CD4-positive, alpha-beta T cell treated with Interleukin-17A for 4 hours (primary cell): Measurements from ENCODE around the gene ATP8B1.

Source experiments
- DNase-seq: peaks from one replicate; pipeline ENCODE4 v3.0.0-alpha.2; 2020; ENCODE audit warnings: mixed read lengths

ATP8B1 gene

DNA sequence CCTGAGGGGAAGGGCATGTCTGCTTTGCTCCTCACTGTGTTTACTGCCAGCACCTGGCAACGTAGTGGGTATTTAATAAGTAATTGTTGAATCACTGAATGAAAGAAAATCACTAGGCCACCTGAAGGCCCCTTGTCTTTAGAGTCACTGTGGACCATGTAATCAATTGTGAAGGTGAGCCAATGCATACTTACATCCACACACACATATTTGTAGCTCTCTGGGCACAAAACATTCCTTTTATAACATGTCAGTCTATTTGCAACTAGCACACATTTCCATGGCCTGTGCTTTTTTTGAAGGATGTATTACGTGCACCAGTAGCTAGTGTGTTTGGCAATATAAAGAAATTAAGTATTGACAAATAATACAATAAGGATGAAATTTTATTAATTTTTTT is 11.2 kb downstream of the ATP8B1 start:
- no peak for DNase-seq

- DNase-seq: no peak
Observed at GRCh38 chr18:57791192-57791591, 11.9 kb downstream of the ATP8B1 start.

GRCh38 chr18:57790316-57790715 is 12.8 kb downstream of the ATP8B1 start:
- DNase-seq: no peak

DNA sequence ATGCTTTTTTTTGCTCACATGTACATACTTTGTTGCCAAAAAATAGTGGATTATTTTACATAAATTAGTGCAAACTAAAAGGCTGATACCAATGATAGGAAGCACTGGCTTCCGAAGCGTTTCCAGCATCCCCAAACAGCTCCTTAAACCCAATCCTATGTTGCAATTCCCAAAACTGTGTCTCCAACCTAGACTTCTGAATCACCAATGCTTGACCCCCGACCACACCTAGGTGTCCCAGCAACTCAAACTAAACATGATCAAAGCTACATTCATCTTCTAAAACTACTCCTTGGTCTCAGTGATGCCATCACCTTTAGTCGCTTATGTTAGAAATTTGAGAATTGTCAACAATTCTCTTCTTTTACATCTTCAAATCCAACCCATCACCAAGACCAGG is 13.4 kb downstream of the ATP8B1 start:
- DNase-seq: no peak

DNA sequence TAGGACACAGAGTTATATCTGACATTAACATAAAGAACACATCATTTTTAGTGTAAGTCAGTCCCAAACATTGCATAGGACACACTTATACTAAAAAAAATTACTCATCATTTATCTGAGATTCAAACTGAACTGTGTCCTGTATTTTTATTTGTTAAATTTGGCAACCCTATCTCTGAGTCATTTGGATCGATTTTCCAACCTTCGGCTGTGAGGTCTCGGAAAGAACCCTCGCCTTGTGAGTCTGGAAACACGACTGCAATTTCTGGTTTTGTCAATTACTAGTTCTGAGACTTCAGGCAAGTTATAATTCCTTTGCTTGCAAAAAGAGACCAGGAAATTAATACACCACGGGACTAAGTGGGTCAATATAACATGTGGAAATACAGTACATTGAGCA is 14.0 kb downstream of the ATP8B1 start:
- DNase-seq: no peak

DNA sequence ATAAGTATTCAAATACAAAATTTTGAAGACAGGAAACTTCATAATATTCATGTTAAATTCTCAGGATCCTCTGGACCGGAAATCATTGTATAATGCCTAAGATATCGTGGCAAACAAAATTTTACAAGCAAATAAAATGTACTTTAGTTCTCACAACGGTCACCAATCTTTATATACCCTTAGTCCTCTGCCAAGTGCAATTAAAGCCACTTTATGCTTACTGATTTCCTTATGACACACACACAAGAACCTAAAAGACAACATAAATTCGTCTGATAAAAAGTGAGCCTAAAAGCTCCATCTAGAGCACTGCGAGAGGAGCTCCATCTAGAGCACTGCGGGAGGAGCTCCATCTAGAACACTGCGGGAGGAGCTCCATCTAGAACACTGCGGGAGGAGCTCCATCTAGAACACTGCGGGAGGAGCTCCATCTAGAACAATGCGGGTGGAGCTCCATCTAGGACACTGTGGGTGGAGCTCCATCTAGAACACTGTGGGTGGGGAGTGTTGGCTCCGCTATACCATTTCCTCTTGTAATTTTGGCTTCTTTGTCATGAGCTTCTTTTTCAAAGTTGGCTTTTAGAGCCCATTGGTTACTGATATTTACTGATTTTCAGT is 15.9 kb downstream of the ATP8B1 start:
- no peak for DNase-seq

GRCh38 chr18:57785751-57786437 is 17.2 kb downstream of the ATP8B1 start:
- DNase-seq: no peak

GRCh38 chr18:57784801-57785114 is 18.4 kb downstream of the ATP8B1 start:
- no peak for DNase-seq

DNA sequence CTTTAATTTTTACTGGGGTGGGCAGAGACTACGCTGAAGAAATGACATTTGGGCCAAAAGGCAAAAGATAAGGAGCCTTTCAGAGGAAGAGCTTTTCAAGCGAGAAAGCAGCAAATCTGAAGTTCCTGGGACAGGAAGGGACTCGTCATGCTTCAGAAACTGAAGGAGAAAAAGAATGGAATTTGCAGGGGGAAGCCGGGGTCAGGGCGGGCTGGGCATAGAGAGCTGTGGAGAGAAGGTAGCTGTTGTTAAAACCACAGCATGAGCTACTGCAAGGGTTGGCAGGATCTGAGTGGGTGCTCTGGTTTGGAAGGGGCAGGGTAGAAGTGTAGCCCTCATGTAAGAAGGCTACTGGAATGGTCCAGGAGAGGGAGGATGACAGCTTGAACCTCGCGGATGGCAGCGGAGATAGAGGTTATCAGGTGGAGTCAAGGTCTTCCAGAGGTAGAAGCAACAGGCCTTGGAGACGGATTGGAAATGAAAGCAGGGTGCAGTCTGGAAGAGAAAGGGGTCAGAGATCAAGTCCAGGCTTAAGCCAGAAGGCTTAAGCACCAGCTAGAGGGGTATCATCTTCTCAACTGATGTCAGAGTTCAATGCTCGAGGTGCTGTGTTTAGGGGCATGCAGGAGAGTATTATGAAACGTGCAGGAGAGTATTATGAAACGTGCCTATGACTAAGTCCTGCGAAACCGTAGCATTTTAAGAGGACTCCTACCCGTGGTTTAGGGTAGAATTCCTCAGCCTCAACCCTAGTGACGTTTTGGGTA is 18.9 kb downstream of the ATP8B1 start:
- DNase-seq: no peak

- no peak for DNase-seq
Observed at GRCh38 chr18:57782049-57782448, 21.1 kb downstream of the ATP8B1 start.

- no peak for DNase-seq
Observed at GRCh38 chr18:57780706-57781347, 22.3 kb downstream of the ATP8B1 start.

DNA sequence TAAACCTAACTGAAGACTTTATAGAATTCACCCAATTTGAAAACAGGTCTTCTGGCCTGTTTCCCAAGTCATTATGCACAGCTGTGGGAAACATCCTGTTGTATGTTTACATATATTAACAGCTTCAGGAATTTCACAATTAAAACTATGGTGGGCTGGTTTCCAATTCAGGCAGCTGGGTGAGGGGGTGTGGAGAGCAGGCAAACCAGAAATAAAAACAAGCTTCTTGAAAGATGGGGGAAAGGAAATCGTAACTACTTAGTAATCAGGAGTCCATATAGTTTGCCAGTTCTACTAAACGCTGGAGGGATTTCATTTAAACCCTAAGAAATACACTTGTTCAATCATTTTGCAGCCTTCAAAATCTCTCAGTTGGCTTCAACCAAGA is 22.8 kb downstream of the ATP8B1 start:
- no peak for DNase-seq

GRCh38 chr18:57776767-57777166 is 26.3 kb downstream of the ATP8B1 start:
- no peak for DNase-seq

GRCh38 chr18:57776354-57776753 is 26.8 kb downstream of the ATP8B1 start:
- DNase-seq: no peak

DNA sequence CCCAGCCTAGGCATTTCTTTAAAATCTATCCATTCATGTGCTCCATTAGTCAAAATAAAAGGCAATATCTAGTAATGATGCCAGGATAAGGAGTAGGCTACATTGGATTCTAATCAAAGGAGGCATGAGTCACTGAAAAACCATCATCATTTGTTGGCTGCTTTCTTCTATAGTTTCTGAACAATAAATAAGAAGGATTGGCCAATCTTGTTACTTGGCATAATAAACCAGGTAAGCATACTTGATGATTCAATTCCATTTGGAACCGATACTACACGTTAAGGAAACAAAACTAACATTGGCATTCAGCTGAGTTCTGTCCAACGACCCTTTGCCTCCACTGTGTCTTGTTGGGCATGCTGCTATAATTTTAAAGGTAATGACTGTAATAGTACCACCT is 27.2 kb downstream of the ATP8B1 start:
- no peak for DNase-seq

DNA sequence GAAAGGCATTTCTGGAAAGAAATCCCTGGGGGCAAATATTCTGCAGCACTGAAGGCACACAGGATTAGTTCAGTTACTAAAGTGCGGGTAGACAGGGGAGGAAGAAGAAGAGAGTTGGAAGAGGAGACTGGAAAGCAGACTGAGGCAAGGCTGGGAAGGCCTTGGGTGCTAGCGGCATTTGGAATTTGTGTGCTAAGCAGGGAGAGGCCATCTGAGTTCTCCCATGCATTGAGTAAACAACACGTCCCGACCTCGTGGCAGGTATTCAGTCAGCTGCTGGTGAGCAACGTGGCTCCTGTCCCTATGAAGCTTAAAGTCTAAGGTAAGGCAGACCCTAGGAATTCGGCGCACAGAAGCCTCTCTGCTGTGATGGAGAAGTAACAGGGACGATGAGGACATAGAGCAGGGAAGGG is 30.7 kb downstream of the ATP8B1 start:
- DNase-seq: no peak

DNA sequence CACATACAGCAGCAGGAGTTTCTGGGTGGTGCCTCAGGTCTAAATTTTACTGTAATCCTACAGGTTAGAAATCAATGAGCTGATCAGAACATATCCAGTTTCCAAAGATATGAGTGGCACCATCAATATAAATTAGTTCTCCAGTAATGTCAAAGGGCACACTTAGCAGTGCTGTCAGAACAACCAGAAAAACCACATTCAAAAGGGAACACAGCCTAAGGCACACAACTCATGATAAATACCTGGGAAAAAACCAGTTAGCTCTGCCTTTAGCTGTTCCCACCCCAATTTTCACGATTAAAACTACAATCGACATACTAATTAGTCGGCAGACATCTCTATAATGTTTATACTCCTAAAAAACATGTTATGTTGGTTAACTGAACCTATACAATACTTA is 31.5 kb downstream of the ATP8B1 start:
- DNase-seq: no peak

DNA sequence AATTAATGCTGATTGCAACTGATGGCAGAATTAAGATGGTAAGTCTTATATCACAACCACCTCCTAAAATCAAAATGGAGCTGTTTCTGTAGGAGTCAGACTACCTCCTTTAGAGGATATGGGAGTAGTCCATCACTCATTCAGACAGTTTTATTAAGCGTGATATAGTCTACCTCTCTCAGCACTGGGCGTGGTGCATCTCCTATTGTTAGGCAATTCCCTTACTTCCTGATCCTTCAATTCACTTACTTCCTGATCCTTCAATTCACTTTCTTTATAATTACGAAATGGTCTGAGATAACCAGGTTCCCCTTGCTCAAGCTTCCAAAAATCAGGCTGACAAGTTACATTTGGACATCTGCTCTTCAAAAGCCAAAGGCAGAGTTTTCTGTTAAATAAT is 31.9 kb downstream of the ATP8B1 start:
- DNase-seq: no peak

DNA sequence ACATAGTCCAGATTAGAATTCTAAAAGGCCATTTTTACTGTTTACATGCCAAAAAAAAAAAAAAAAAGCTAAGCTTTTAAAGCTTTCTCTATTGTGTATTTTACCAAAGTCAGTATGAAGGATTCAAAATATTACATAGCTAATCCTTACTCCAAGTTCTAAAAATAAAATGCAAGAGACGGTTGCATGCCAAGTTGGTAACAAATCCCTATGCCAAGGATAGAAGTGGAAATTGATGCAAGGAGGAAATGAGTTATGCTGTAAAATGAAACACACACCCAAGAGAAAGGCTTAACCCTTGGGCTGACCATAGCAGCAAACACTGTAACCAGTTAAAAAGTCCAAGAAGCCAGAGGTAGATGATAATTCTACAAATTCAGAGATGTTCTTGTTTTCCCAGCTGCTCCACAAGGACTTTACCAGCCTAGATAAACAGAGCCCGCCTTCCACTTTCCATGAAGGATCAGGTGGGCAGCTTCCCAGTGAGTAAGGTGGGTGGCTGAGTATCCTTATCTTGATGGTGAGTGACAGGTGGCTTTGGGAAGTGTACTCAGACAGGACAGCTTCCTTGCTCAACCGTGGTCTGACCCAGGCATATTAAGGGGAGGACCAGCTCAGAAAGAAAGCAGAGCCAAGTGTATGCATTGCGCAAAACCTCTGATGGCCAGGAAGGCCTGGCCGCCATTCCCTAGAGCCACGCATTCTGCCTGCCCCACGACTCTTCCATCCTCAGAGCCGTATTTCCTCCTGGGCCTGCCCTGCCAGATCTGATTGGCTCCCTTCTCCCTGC is 34.4 kb downstream of the ATP8B1 start:
- no peak for DNase-seq

DNA sequence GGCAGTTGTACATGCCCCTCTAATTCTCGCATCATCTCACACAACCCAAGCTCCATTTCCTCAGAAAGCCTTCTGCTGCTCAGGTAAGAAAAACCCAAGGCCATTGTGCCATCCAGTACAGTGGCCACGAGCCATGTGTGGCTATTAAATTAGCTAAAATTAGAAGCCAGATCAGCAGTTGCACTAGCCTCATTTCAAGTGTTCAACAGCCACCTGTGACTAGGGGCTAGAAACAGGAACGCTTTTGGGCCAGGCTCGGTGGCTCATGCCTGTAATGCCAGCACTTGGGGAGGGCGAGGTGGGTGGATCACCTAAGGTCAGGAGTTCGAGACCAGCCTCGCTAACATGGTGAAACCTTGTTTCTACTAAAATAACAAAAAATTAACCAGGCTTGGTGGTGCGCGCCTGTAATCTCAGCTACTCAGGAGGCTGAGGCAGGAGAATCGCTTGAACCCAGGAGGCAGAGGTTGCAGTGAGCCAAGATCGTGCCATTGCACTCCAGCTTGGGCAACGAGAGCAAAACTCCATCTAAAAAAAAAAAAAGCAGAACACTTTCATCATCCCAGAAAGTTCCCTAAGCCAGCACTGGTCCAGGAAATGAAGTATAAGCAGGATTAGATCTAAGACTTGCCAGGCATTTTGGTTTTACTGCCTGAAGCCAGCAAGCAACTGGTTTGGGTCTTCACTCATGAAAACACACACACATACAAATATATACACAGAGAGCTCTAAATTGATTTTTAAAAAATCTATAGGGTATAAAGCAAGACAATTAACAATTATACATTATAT is 35.7 kb downstream of the ATP8B1 start:
- DNase-seq: no peak

DNA sequence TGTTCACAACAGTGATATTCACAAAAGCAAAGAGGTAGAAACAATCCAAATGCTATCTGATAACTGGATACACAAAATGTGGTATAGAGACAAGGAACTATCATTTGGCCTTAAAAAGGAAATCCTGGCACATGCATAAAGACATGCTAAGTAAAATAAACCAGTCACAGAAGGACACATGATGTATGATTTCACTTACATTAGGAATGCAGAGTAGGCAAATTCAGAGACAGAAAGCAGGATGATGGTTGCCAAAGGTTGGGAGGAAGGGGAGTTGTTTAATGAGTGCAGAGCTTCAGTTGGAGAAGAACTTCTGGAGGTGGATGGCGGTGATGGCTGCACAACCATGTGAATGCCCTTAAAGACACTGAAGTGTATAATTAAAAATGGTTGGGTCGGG is 38.1 kb downstream of the ATP8B1 start:
- no peak for DNase-seq

GRCh38 chr18:57764087-57764486 is 39.0 kb downstream of the ATP8B1 start:
- DNase-seq: no peak
